ENCODE data around the gene REN. TPM values are rescaled to one million over a fixed set of nuclear protein-coding genes. Genes with fewer than 3 reads are reported as not detected.

The REN gene
- total and polyA plus RNA-seq, 2 experiments from 2014 or later, result not detected

DNA sequence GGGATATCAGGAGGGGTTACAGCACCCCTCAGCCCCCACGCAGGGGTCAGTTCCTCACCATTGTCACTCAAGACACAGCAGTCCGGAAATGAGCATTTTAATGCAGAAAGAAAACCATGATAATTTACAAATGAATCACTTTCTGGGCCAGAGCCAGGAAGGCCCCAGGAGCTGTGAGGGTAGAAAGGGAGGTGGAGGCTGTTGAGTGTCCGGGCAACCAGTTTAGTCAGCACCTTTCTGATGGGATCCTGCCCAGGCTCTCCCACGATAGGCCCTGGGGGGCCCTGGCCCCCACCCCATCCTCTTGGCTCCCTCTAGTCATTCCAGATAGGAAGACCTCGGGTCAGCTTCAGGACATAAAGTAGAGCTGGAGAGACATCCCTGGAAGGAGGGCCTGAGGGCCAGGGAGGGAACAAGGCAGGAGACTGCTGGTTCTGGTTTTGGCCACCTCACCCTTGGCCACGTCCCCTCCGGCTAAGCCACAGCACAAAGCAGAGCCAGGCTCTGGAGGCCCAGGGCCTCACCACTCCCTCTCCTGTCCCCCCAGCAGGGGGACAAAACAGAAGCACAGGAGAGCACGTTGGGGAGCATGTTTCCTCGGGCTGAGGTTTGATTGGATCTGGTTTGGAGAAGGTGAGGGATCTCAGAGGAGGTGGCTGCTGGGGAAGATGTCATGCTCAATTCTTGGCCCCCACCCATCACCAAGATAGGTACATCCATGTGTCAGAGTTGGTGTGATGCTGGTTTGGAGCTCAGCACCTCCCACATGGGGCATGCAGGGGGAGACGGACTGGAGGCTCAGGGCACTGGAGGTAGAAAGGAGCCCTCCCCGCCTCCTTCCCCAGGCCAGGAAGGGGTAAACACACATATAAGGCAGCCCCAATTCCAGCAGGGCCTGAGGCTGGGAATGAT lies 34.9 kb downstream of the REN start:
- Histone ChIP-seq H3K36me3 (ENCODE audit: insufficient read depth) (peaks cover 6% of the 10 kb centered on the region; the same call in 1 of the 2 replicates), H3K9me2 (ENCODE audit: insufficient read depth) (no peaks in the 10 kb centered on the region), H4K20me1 (replicated peaks; ENCODE audit: insufficient read depth) (peaks cover 4% of the 10 kb centered on the region; the same call in 1 of the 2 replicates), H2AFZ (no peak overlapping the region), H3K27ac (ENCODE audit: low read depth) (peak overlapping the region; percentile 66; the same call in 1 of the 2 replicates), H3K4me2 (peak overlapping the region; percentile 57), H3K79me2 (replicated peaks; ENCODE audit: insufficient read depth) (no peaks in the 10 kb centered on the region), H3K27me3 (ENCODE audit: insufficient read depth) (no peaks in the 10 kb centered on the region), H3F3A (replicated peaks; ENCODE audit: low read depth) (0 out of 2 replicates have a peak, but pooled peaks cover 14% of the 10 kb centered on the region), H3K4me1 (ENCODE audit: insufficient read depth) (peaks cover 32% of the 10 kb centered on the region), H3K4me3 (0 out of 2 replicates have a peak overlapping the region, but pooled peaks have one; percentile 9)
- no peaks in the 10 kb centered on the region for H3K9me3 Mint-ChIP-seq
- TF ChIP-seq, protein P1, sequence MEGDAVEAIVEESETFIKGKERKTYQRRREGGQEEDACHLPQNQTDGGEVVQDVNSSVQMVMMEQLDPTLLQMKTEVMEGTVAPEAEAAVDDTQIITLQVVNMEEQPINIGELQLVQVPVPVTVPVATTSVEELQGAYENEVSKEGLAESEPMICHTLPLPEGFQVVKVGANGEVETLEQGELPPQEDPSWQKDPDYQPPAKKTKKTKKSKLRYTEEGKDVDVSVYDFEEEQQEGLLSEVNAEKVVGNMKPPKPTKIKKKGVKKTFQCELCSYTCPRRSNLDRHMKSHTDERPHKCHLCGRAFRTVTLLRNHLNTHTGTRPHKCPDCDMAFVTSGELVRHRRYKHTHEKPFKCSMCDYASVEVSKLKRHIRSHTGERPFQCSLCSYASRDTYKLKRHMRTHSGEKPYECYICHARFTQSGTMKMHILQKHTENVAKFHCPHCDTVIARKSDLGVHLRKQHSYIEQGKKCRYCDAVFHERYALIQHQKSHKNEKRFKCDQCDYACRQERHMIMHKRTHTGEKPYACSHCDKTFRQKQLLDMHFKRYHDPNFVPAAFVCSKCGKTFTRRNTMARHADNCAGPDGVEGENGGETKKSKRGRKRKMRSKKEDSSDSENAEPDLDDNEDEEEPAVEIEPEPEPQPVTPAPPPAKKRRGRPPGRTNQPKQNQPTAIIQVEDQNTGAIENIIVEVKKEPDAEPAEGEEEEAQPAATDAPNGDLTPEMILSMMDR (conservative IDR thresholded peaks at IDR 0.05; ENCODE audit: low read depth in 2 of 2), result 0 out of 4 replicates have a peak, but pooled peaks of 1 of the 2 experiments have one; percentile 11
- no peak for TF ChIP-seq EZH2 (IDR thresholded peaks at IDR 0.05; ENCODE audit: low read depth, unreplicated experiment)
- TF ChIP-seq POLR2AphosphoS5 (IDR thresholded peaks at IDR 0.05; ENCODE audit: low read depth), result no peak; the same call in 1 of the 2 replicates
- TF ChIP-seq, protein P2, sequence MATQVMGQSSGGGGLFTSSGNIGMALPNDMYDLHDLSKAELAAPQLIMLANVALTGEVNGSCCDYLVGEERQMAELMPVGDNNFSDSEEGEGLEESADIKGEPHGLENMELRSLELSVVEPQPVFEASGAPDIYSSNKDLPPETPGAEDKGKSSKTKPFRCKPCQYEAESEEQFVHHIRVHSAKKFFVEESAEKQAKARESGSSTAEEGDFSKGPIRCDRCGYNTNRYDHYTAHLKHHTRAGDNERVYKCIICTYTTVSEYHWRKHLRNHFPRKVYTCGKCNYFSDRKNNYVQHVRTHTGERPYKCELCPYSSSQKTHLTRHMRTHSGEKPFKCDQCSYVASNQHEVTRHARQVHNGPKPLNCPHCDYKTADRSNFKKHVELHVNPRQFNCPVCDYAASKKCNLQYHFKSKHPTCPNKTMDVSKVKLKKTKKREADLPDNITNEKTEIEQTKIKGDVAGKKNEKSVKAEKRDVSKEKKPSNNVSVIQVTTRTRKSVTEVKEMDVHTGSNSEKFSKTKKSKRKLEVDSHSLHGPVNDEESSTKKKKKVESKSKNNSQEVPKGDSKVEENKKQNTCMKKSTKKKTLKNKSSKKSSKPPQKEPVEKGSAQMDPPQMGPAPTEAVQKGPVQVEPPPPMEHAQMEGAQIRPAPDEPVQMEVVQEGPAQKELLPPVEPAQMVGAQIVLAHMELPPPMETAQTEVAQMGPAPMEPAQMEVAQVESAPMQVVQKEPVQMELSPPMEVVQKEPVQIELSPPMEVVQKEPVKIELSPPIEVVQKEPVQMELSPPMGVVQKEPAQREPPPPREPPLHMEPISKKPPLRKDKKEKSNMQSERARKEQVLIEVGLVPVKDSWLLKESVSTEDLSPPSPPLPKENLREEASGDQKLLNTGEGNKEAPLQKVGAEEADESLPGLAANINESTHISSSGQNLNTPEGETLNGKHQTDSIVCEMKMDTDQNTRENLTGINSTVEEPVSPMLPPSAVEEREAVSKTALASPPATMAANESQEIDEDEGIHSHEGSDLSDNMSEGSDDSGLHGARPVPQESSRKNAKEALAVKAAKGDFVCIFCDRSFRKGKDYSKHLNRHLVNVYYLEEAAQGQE (IDR thresholded peaks at IDR 0.05; ENCODE audit: unreplicated experiment), result no peak
- TF ChIP-seq, protein P3, sequence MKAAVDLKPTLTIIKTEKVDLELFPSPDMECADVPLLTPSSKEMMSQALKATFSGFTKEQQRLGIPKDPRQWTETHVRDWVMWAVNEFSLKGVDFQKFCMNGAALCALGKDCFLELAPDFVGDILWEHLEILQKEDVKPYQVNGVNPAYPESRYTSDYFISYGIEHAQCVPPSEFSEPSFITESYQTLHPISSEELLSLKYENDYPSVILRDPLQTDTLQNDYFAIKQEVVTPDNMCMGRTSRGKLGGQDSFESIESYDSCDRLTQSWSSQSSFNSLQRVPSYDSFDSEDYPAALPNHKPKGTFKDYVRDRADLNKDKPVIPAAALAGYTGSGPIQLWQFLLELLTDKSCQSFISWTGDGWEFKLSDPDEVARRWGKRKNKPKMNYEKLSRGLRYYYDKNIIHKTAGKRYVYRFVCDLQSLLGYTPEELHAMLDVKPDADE (IDR thresholded peaks at IDR 0.05), result no peak
- TF ChIP-seq, protein P4, sequence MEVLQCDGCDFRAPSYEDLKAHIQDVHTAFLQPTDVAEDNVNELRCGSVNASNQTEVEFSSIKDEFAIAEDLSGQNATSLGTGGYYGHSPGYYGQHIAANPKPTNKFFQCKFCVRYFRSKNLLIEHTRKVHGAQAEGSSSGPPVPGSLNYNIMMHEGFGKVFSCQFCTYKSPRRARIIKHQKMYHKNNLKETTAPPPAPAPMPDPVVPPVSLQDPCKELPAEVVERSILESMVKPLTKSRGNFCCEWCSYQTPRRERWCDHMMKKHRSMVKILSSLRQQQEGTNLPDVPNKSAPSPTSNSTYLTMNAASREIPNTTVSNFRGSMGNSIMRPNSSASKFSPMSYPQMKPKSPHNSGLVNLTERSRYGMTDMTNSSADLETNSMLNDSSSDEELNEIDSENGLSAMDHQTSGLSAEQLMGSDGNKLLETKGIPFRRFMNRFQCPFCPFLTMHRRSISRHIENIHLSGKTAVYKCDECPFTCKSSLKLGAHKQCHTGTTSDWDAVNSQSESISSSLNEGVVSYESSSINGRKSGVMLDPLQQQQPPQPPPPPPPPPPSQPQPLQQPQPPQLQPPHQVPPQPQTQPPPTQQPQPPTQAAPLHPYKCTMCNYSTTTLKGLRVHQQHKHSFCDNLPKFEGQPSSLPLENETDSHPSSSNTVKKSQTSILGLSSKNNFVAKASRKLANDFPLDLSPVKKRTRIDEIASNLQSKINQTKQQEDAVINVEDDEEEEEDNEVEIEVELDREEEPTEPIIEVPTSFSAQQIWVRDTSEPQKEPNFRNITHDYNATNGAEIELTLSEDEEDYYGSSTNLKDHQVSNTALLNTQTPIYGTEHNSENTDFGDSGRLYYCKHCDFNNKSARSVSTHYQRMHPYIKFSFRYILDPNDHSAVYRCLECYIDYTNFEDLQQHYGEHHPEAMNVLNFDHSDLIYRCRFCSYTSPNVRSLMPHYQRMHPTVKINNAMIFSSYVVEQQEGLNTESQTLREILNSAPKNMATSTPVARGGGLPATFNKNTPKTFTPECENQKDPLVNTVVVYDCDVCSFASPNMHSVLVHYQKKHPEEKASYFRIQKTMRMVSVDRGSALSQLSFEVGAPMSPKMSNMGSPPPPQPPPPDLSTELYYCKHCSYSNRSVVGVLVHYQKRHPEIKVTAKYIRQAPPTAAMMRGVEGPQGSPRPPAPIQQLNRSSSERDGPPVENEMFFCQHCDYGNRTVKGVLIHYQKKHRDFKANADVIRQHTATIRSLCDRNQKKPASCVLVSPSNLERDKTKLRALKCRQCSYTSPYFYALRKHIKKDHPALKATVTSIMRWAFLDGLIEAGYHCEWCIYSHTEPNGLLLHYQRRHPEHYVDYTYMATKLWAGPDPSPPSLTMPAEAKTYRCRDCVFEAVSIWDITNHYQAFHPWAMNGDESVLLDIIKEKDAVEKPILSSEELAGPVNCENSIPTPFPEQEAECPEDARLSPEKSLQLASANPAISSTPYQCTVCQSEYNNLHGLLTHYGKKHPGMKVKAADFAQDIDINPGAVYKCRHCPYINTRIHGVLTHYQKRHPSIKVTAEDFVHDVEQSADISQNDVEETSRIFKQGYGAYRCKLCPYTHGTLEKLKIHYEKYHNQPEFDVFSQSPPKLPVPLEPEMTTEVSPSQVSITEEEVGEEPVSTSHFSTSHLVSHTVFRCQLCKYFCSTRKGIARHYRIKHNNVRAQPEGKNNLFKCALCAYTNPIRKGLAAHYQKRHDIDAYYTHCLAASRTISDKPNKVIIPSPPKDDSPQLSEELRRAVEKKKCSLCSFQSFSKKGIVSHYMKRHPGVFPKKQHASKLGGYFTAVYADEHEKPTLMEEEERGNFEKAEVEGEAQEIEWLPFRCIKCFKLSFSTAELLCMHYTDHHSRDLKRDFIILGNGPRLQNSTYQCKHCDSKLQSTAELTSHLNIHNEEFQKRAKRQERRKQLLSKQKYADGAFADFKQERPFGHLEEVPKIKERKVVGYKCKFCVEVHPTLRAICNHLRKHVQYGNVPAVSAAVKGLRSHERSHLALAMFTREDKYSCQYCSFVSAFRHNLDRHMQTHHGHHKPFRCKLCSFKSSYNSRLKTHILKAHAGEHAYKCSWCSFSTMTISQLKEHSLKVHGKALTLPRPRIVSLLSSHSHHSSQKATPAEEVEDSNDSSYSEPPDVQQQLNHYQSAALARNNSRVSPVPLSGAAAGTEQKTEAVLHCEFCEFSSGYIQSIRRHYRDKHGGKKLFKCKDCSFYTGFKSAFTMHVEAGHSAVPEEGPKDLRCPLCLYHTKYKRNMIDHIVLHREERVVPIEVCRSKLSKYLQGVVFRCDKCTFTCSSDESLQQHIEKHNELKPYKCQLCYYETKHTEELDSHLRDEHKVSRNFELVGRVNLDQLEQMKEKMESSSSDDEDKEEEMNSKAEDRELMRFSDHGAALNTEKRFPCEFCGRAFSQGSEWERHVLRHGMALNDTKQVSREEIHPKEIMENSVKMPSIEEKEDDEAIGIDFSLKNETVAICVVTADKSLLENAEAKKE (CRISPR knock-in tag; IDR thresholded peaks at IDR 0.05), result no peak
- no peak for TF ChIP-seq ZNF331 (CRISPR knock-in tag; IDR thresholded peaks at IDR 0.05; ENCODE audit: low read depth)
- peaks cover 18% of the 10 kb centered on the region for H3K27me3 Mint-ChIP-seq (ENCODE audit: insufficient read depth, low read depth, poor library complexity)
- H3K4me1 Mint-ChIP-seq, result peaks cover 44% of the 10 kb centered on the region
- peak; percentile 24 for DNase-seq (ENCODE audit: low spot score)
- H3K4me3 Mint-ChIP-seq, result peak overlapping the region; percentile 15; the same call in 1 of the 3 replicates
- peaks cover 32% of the 10 kb centered on the region for H3K36me3 Mint-ChIP-seq (ENCODE audit: low read depth)
- peak overlapping the region; percentile 73 for H3K27ac Mint-ChIP-seq
- ATAC-seq, result no peak; the same call in 2 of the 3 replicates

All from GM23338 (cell line).